HEK293 (cell line): Measurements from ENCODE around the gene ELOVL1.
A peak's percentile ranks its signal among the peaks of the same experiment; 100 is the strongest.

ENCODE experiments used
- CTCF ChIA-PET: fragments of 350-600 bp; formaldehyde crosslinking; extraction: SDS; loops from one replicate; lab custom pipeline; 2021; ENCODE audit warnings: antibody characterized with exemption; lab: Yijun Ruan, JAX
- POLR2A ChIA-PET: fragments of 300-600 bp; formaldehyde crosslinking; extraction: SDS; loops from one replicate; lab custom pipeline; 2020; ENCODE audit warnings: antibody characterized with exemption, inconsistent platforms; lab: Yijun Ruan, JAX
- H3K27ac ChIP-seq: fragments of 200-500 bp; sonication (Bioruptor generic); 2 replicates; pipeline ENCODE4 v1.5.1; 2014; ENCODE audit warnings: low read depth, low read length, control low read depth, inconsistent platforms; ENCODE audit errors: extremely low read depth
- H3K36me3 ChIP-seq, 2 experiments: fragments of 200-500 bp in 1 of 2; sonication (Bioruptor generic) in 1 of 2; 1 replicate in 1 of 2; 2 replicates in 1 of 2; pipeline ENCODE4 v1.5.1; 2014 to 2017; ENCODE audit warnings: inconsistent platforms in 2 of 2, low read length in 2 of 2; ENCODE audit not compliant: control insufficient read depth in 2 of 2, insufficient read depth in 1 of 2
- H3K4me1 ChIP-seq: fragments of 200-500 bp; sonication (Bioruptor generic); 2 replicates; pipeline ENCODE4 v1.5.1; 2014; ENCODE audit warnings: mild to moderate bottlenecking, low read length, inconsistent platforms; ENCODE audit not compliant: control insufficient read depth, insufficient read depth
- H3K4me3 ChIP-seq: 2 replicates; pipeline ENCODE4 v1.5.1; 2011; ENCODE audit warnings: low read depth, mild to moderate bottlenecking, control low read depth, low read length, moderate library complexity
- H3K9me3 ChIP-seq: fragments of 200-500 bp; sonication (Bioruptor generic); 2 replicates; pipeline ENCODE4 v1.5.1; 2014; ENCODE audit warnings: low read depth, low read length, inconsistent platforms; ENCODE audit not compliant: control insufficient read depth, insufficient read depth
- GLIS2 ChIP-seq: fragments of 450-650 bp; formaldehyde crosslinking; IDR thresholded peaks from 2 replicates; pipeline ENCODE4 v1.5.1; 2016; ENCODE audit warnings: missing biosample characterization, missing genetic modification characterization
- KLF8 ChIP-seq: fragments of 450-650 bp; formaldehyde crosslinking; IDR thresholded peaks from 2 replicates; pipeline ENCODE4 v1.5.1; 2016; ENCODE audit warnings: missing biosample characterization, missing genetic modification characterization
- RBAK ChIP-seq: fragments of 450-650 bp; formaldehyde crosslinking; IDR thresholded peaks from 2 replicates; pipeline ENCODE4 v1.5.1; 2016; ENCODE audit warnings: missing biosample characterization, missing genetic modification characterization
- REPIN1 ChIP-seq: fragments of 450-650 bp; formaldehyde crosslinking; IDR thresholded peaks from 2 replicates; pipeline ENCODE4 v1.5.1; 2017; ENCODE audit warnings: missing biosample characterization, missing genetic modification characterization, low read depth
- ZNF121 ChIP-seq: fragments of 450-650 bp; formaldehyde crosslinking; IDR thresholded peaks from 2 replicates; pipeline ENCODE4 v1.5.1; 2016; ENCODE audit warnings: missing biosample characterization, missing genetic modification characterization
- ZNF169 ChIP-seq: fragments of 450-650 bp; formaldehyde crosslinking; IDR thresholded peaks from 2 replicates; pipeline ENCODE4 v1.5.1; 2016; ENCODE audit warnings: missing biosample characterization, missing genetic modification characterization
- ZNF23 ChIP-seq: fragments of 450-650 bp; formaldehyde crosslinking; IDR thresholded peaks from 2 replicates; pipeline ENCODE4 v1.5.1; 2016; ENCODE audit warnings: missing biosample characterization, missing genetic modification characterization, borderline replicate concordance
- ZNF248 ChIP-seq: fragments of 450-650 bp; formaldehyde crosslinking; IDR thresholded peaks from 2 replicates; pipeline ENCODE4 v1.5.1; 2017; ENCODE audit warnings: missing biosample characterization, missing genetic modification characterization
- ZNF366 ChIP-seq: fragments of 450-650 bp; formaldehyde crosslinking; conservative IDR thresholded peaks from 2 replicates; pipeline ENCODE4 v1.5.1; 2016; ENCODE audit warnings: missing biosample characterization, missing genetic modification characterization
- ZNF391 ChIP-seq: fragments of 450-650 bp; formaldehyde crosslinking; IDR thresholded peaks from 2 replicates; pipeline ENCODE4 v1.5.1; 2016; ENCODE audit warnings: low read depth, missing biosample characterization, missing genetic modification characterization, borderline replicate concordance
- ZNF404 ChIP-seq: fragments of 450-650 bp; formaldehyde crosslinking; IDR thresholded peaks from 2 replicates; pipeline ENCODE4 v1.5.1; 2017; ENCODE audit warnings: missing biosample characterization, missing genetic modification characterization
- ZNF621 ChIP-seq: fragments of 450-650 bp; formaldehyde crosslinking; IDR thresholded peaks from 2 replicates; pipeline ENCODE4 v1.5.1; 2017; ENCODE audit warnings: missing biosample characterization, missing genetic modification characterization
- ZNF623 ChIP-seq: fragments of 450-650 bp; formaldehyde crosslinking; IDR thresholded peaks from 2 replicates; pipeline ENCODE4 v1.5.1; 2016; ENCODE audit warnings: missing biosample characterization, missing genetic modification characterization
- ZNF654 ChIP-seq: fragments of 450-650 bp; formaldehyde crosslinking; IDR thresholded peaks from 2 replicates; pipeline ENCODE4 v1.5.1; 2016; ENCODE audit warnings: low read depth, missing biosample characterization, missing genetic modification characterization
- ZNF664 ChIP-seq: fragments of 450-650 bp; formaldehyde crosslinking; IDR thresholded peaks from 2 replicates; pipeline ENCODE4 v1.5.1; 2016; ENCODE audit warnings: missing biosample characterization, missing genetic modification characterization
- ZNF670 ChIP-seq: fragments of 450-650 bp; formaldehyde crosslinking; IDR thresholded peaks from 2 replicates; pipeline ENCODE4 v1.5.1; 2016; ENCODE audit warnings: missing biosample characterization, missing genetic modification characterization, low read depth
- ZNF777 ChIP-seq: fragments of 450-650 bp; formaldehyde crosslinking; IDR thresholded peaks from 2 replicates; pipeline ENCODE4 v1.5.1; 2017; ENCODE audit warnings: missing biosample characterization, missing genetic modification characterization, borderline replicate concordance
- TF ChIP-seq, protein P1 (sequence below): fragments of 450-650 bp; formaldehyde crosslinking; IDR thresholded peaks from 2 replicates; pipeline ENCODE4 v1.5.1; 2016; ENCODE audit warnings: missing biosample characterization, missing genetic modification characterization
- TF ChIP-seq, protein P2 (sequence below): fragments of 450-650 bp; formaldehyde crosslinking; IDR thresholded peaks from 2 replicates; pipeline ENCODE4 v1.5.1; 2016; ENCODE audit warnings: missing biosample characterization, missing genetic modification characterization
- TF ChIP-seq, protein P3 (sequence below): sonication (generic); formaldehyde crosslinking; IDR thresholded peaks from 2 replicates; pipeline ENCODE4 v1.8.1; 2022; ENCODE audit warnings: mild to moderate bottlenecking, moderate library complexity, missing genetic modification reagents
- TF ChIP-seq, protein P4 (sequence below): fragments of 450-650 bp; formaldehyde crosslinking; IDR thresholded peaks from 2 replicates; pipeline ENCODE4 v1.5.1; 2016; ENCODE audit warnings: missing biosample characterization, missing genetic modification characterization
- TF ChIP-seq, protein P5 (sequence below): fragments of 450-650 bp; formaldehyde crosslinking; IDR thresholded peaks from 2 replicates; pipeline ENCODE4 v1.5.1; 2016; ENCODE audit warnings: missing biosample characterization, missing genetic modification characterization

The ELOVL1 gene

DNA sequence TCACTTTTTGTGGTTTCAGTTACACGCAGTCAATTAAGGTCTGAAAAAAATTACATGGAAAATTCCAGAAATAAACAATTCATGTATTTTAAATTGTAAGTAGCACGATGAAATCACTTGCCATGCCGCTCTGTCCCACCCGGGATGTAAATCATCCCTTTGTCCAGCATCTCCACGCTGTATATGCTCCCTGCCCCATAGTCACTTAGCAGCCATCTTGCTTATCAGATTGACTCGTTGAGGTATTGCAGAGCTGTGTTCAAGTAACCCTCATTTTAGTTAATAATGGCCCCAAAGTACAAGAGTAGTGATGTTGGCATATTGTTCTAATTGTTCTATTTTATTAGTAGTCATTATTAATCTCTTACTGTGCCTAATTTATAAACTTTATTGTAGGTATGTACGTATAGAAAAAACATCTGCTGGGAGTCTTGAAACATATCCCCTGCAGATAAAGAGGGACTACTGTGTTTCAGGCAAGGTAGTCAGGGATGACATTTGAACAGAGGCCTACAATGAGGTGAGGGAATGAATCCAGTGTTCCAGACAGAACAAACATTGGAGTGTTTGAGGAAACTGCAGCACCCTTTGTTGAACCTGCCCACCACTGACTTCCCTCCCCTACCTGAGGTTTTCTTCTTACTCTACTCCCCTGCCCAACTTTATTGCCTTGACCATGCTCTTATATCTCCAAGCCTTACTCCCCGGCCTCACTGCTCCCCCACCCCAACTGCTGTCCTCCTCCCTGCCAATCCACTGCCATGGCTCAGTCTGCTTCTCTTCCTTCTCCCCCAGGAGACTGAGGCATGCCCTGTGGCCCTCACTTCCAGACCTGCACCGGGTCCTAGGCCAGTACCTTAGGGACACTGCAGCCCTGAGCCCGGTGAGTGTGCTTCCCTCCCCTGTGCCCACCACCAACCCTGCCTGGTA is 16.1 kb downstream of the ELOVL1 start (continued):
- TF ChIP-seq, protein P1, sequence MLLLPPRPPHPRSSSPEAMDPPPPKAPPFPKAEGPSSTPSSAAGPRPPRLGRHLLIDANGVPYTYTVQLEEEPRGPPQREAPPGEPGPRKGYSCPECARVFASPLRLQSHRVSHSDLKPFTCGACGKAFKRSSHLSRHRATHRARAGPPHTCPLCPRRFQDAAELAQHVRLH (tag by site-specific recombination): no peak
- TF ChIP-seq, protein P2, sequence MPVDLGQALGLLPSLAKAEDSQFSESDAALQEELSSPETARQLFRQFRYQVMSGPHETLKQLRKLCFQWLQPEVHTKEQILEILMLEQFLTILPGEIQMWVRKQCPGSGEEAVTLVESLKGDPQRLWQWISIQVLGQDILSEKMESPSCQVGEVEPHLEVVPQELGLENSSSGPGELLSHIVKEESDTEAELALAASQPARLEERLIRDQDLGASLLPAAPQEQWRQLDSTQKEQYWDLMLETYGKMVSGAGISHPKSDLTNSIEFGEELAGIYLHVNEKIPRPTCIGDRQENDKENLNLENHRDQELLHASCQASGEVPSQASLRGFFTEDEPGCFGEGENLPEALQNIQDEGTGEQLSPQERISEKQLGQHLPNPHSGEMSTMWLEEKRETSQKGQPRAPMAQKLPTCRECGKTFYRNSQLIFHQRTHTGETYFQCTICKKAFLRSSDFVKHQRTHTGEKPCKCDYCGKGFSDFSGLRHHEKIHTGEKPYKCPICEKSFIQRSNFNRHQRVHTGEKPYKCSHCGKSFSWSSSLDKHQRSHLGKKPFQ (tag by site-specific recombination): no peak
- no peak for TF ChIP-seq ZNF404 (tag by site-specific recombination)
- TF ChIP-seq, protein P3, sequence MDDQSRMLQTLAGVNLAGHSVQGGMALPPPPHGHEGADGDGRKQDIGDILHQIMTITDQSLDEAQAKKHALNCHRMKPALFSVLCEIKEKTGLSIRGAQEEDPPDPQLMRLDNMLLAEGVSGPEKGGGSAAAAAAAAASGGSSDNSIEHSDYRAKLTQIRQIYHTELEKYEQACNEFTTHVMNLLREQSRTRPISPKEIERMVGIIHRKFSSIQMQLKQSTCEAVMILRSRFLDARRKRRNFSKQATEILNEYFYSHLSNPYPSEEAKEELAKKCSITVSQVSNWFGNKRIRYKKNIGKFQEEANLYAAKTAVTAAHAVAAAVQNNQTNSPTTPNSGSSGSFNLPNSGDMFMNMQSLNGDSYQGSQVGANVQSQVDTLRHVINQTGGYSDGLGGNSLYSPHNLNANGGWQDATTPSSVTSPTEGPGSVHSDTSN: no peak

DNA sequence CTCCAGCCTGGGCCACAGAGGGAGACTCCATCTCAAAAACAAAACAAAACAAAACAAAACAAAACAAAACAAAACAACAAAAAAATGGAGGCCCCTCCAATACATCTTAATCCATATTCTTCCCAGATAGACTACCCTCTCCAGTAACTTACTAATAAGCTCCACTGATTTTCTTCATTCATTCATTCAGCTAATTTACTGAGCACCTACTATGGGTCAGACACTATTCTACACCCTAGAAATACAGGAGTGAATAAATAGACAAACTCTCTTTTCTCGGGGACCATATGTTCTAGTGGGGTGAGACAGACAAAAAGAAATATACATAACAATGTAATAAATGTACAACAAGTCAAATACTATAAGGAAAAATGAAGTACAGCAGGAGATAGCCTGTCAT is 16.8 kb downstream of the ELOVL1 start:
- POLR2A ChIA-PET: interaction anchor here (0.8 to 2.3 kb wide), 2 partner anchors 8 to 17 kb away, joined by 3 to 5 read pairs; partner anchors contain the start of genes CDC20 and ELOVL1
- CTCF ChIA-PET: no interaction called here
- H3K27ac ChIP-seq: no peak overlapping the region
- TF ChIP-seq ZNF366 (no peak), ZNF664 (tag by site-specific recombination) (peak; percentile 54; the same call in 1 of the 2 replicates)
- TF ChIP-seq, protein P4, sequence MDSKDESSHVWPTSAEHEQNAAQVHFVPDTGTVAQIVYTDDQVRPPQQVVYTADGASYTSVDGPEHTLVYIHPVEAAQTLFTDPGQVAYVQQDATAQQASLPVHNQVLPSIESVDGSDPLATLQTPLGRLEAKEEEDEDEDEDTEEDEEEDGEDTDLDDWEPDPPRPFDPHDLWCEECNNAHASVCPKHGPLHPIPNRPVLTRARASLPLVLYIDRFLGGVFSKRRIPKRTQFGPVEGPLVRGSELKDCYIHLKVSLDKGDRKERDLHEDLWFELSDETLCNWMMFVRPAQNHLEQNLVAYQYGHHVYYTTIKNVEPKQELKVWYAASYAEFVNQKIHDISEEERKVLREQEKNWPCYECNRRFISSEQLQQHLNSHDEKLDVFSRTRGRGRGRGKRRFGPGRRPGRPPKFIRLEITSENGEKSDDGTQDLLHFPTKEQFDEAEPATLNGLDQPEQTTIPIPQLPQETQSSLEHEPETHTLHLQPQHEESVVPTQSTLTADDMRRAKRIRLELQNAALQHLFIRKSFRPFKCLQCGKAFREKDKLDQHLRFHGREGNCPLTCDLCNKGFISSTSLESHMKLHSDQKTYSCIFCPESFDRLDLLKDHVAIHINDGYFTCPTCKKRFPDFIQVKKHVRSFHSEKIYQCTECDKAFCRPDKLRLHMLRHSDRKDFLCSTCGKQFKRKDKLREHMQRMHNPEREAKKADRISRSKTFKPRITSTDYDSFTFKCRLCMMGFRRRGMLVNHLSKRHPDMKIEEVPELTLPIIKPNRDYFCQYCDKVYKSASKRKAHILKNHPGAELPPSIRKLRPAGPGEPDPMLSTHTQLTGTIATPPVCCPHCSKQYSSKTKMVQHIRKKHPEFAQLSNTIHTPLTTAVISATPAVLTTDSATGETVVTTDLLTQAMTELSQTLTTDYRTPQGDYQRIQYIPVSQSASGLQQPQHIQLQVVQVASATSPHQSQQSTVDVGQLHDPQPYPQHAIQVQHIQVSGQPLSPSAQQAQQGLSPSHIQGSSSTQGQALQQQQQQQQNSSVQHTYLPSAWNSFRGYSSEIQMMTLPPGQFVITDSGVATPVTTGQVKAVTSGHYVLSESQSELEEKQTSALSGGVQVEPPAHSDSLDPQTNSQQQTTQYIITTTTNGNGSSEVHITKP (tag by site-specific recombination): peak; percentile 50
- TF ChIP-seq, all 188 proteins: peak for 2
- no peaks in the 10 kb centered on the region for H3K9me3 ChIP-seq
- no peaks in the 10 kb centered on the region for H3K36me3 ChIP-seq
- H3K4me1 ChIP-seq: 0 out of 2 replicates have a peak, but pooled peaks cover 3% of the 10 kb centered on the region
- no peak overlapping the region for H3K4me3 ChIP-seq

DNA sequence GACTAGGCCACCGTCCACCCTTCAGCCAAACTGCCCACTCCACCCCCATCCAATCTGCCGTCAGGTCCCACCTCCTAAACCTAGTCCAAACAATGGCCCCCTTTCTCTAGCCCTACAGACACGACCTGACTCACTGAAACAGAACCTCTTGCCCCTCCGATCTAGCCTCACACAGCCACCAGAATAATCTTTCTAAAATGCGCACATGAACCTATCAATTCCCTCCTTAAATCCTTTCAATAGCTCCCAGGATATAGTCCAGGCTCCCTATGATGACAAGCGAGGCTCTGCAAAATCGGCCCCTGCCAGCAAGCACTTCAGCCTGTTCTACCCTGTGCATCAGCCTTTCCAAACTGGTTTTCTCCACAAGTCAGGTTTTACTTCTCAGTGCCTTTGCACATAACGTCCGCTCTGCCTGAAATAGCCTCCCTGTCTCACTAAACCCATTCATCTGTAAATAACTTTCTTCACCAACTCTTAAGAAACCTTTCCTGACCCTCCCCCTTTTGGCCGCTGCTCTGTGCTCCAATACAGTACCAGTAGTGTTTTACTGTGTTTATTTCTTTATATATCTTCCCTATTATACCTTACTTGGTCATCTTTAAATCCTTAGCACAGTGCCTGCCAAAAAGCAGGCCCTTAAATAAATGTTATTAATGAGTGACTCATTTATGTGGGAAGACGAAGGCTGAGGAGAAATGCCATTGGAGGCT is 18.1 kb downstream of the ELOVL1 start:
- no peaks in the 10 kb centered on the region for H3K36me3 ChIP-seq
- 0 out of 2 replicates have a peak, but pooled peaks cover 3% of the 10 kb centered on the region for H3K4me1 ChIP-seq
- H3K4me3 ChIP-seq: peak overlapping the region; percentile 55
- peak overlapping the region; percentile 48; the same call in 1 of the 2 replicates for H3K27ac ChIP-seq
- H3K9me3 ChIP-seq: no peaks in the 10 kb centered on the region
- ChIA-PET POLR2A (interaction anchor here (2.3 kb wide), 1 partner anchor 9 kb away, joined by 5 read pairs; the partner anchor contains the start of gene CDC20), CTCF (interaction anchor here (1.2 kb wide), 1 partner anchor 8 kb away, joined by 5 read pairs; the partner anchor contains the start of gene CDC20)
- TF ChIP-seq ZNF391 (peak; percentile 5; the same call in 1 of the 2 replicates), ZNF621 (tag by site-specific recombination) (no peak), ZNF248 (tag by site-specific recombination) (no peak), REPIN1 (tag by site-specific recombination) (no peak), ZNF654 (tag by site-specific recombination) (no peak), ZNF670 (tag by site-specific recombination) (no peak), ZNF623 (peak; percentile 44), RBAK (tag by site-specific recombination) (no peak), KLF8 (peak; percentile 63; the same call in 1 of the 2 replicates), ZNF777 (0 out of 2 replicates have a peak, but pooled peaks have one; percentile 28), ZNF121 (tag by site-specific recombination) (no peak), GLIS2 (tag by site-specific recombination) (no peak), ZNF23 (tag by site-specific recombination) (no peak), ZNF169 (tag by site-specific recombination) (no peak)
- TF ChIP-seq, protein P5, sequence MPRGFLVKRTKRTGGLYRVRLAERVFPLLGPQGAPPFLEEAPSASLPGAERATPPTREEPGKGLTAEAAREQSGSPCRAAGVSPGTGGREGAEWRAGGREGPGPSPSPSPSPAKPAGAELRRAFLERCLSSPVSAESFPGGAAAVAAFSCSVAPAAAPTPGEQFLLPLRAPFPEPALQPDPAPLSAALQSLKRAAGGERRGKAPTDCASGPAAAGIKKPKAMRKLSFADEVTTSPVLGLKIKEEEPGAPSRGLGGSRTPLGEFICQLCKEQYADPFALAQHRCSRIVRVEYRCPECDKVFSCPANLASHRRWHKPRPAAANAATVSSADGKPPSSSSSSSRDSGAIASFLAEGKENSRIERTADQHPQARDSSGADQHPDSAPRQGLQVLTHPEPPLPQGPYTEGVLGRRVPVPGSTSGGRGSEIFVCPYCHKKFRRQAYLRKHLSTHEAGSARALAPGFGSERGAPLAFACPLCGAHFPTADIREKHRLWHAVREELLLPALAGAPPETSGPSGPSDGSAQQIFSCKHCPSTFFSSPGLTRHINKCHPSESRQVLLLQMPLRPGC: no peak
